ENCODE results near the gene MRAS.

Gene MRAS

GRCh38 chr3:138344754-138345153, 3.6 kb upstream of the MRAS start:
- no peak for DNase-seq

- peak; percentile 22 for DNase-seq
Measured at GRCh38 chr3:138348754-138349739, 668 bp downstream of the MRAS start.

GRCh38 chr3:138349926-138350665, 1.7 kb downstream of the MRAS start:
- no peak for DNase-seq

- no peak for DNase-seq
Measured at GRCh38 chr3:138351151-138351550, 2.8 kb downstream of the MRAS start.

GRCh38 chr3:138351916-138352550, 3.7 kb downstream of the MRAS start:
- no peak for DNase-seq

GRCh38 chr3:138354376-138354775, 6.0 kb downstream of the MRAS start:
- DNase-seq: no peak

GRCh38 chr3:138355071-138355470, 6.7 kb downstream of the MRAS start:
- DNase-seq: no peak

- no peak for DNase-seq
Measured at GRCh38 chr3:138356730-138357405, 8.5 kb downstream of the MRAS start.

- DNase-seq: no peak
Measured at GRCh38 chr3:138359148-138359918, 11.0 kb downstream of the MRAS start.

- DNase-seq: no peak
Measured at GRCh38 chr3:138359919-138360868, 11.8 kb downstream of the MRAS start.

GRCh38 chr3:138360869-138361525, 12.6 kb downstream of the MRAS start:
- no peak for DNase-seq

GRCh38 chr3:138361561-138361971, 13.2 kb downstream of the MRAS start:
- no peak for DNase-seq

GRCh38 chr3:138362538-138362937, 14.2 kb downstream of the MRAS start:
- DNase-seq: no peak

GRCh38 chr3:138363322-138363721, 14.9 kb downstream of the MRAS start:
- DNase-seq: no peak

- no peak for DNase-seq
Measured at GRCh38 chr3:138364356-138365252, 16.2 kb downstream of the MRAS start.

GRCh38 chr3:138365253-138365555, 16.8 kb downstream of the MRAS start:
- no peak for DNase-seq

GRCh38 chr3:138366006-138366759, 17.8 kb downstream of the MRAS start:
- DNase-seq: no peak

- DNase-seq: no peak
Measured at GRCh38 chr3:138367326-138367850, 19.0 kb downstream of the MRAS start.

Data from NCI-H1092 treated with DMSO at 0.1 percent for 48 hours (cell line).